Esophagus muscularis mucosa (tissue), 4 donors: ENCODE measurements around the gene TRAPPC10. TPM values are rescaled to one million over a fixed set of nuclear protein-coding genes. Genes with fewer than 3 reads are reported as not detected.

Experiments used
- DNase-seq: peaks from one replicate; pipeline ENCODE4 v3.0.0-alpha.2; 2017; ENCODE audit errors: extremely low spot score
- H3K27ac ChIP-seq, 4 donors: fragments of 200-600 bp; sonication (generic); replicated peaks in 1 of 4; 1 replicate in 3 of 4; 2 replicates in 1 of 4; pipeline ENCODE4 v1.5.1; 2016 to 2019; ENCODE audit warnings: mild to moderate bottlenecking in 1 of 4
- H3K27me3 ChIP-seq, 4 donors: fragments of 200-600 bp; sonication (generic); one replicate each; pipeline versions ENCODE4 v1.5.1 to v1.6.0; 2016 to 2019
- H3K36me3 ChIP-seq, 4 donors: fragments of 200-600 bp; sonication (generic); one replicate each; pipeline ENCODE4 v1.5.1; 2016 to 2019
- H3K4me1 ChIP-seq, 4 donors: fragments of 200-600 bp; sonication (generic); one replicate each; pipeline ENCODE4 v1.5.1; 2016 to 2019
- H3K4me3 ChIP-seq, 4 donors: fragments of 200-600 bp; sonication (generic); 1 replicate in 2 of 4; 2 replicates in 2 of 4; pipeline ENCODE4 v1.5.1; 2016 to 2019; ENCODE audit warnings: mild to moderate bottlenecking in 4 of 4, moderate library complexity in 1 of 4
- H3K9me3 ChIP-seq, 4 donors: fragments of 200-600 bp; sonication (generic); 1 replicate in 3 of 4; 2 replicates in 1 of 4; pipeline ENCODE4 v1.5.1; 2016 to 2019
- CTCF ChIP-seq, 3 experiments: fragments of 200-600 bp in 2 of 3; fragments of 450-650 bp in 1 of 3; sonication (generic) in 2 of 3; IDR thresholded peaks; one replicate each; pipeline ENCODE4 v1.5.1; 2017 to 2019; ENCODE audit warnings: antibody characterized with exemption in 3 of 3, mild to moderate bottlenecking in 2 of 3, moderate library complexity in 1 of 3
- EP300 ChIP-seq: sonication (generic); formaldehyde crosslinking; IDR thresholded peaks from one replicate; pipeline ENCODE4 v1.6.1; 2017; ENCODE audit warnings: antibody characterized with exemption
- POLR2A ChIP-seq: fragments of 450-650 bp; IDR thresholded peaks from one replicate; pipeline ENCODE4 v1.6.1; 2017; ENCODE audit warnings: antibody characterized with exemption, moderate library complexity, mild to moderate bottlenecking, low read depth
- POLR2AphosphoS5 ChIP-seq, 2 donors: sonication (generic); formaldehyde crosslinking; IDR thresholded peaks; one replicate each; pipeline ENCODE4 v1.6.1; 2017; ENCODE audit warnings: antibody characterized with exemption in 2 of 2
- WGBS: methylation state at CpG from one replicate; pipeline ENCODE4 v1.1.5; 2018; 5-methylcytosine and 5-hydroxymethylcytosine counted together
- intact Hi-C: fragments of 100-400 bp; cut with DNase I; formaldehyde crosslinking; loops from one replicate; pipeline ENCODE4 v1.15.1; 2023
- total RNA-seq, 4 donors: library from RNA; depleted of rRNA; stranded (reverse); fragments of >200 nt; gene quantifications; one replicate each; pipeline versions ENCODE4 v1.1.0 to v1.2.1, GENCODE V29; 2016

Gene TRAPPC10
- total RNA-seq, 4 donors from 2014 or later = 14.5 to 35.2 (median 20.5) TPM

- Histone ChIP-seq H3K36me3 (peaks cover 57 to 100% (median 82%) of the 10 kb centered on the region in 4 donors), H3K27ac (no peak overlapping the region), H3K4me1 (peaks cover 0 to 19% (median 10%) of the 10 kb centered on the region in 4 donors), H3K27me3 (no peaks in the 10 kb centered on the region), H3K4me3 (no peak overlapping the region), H3K9me3 (no peaks in the 10 kb centered on the region)
- DNase-seq = no peak
- 89% methylated on average over 7 of the region's 7 CpGs for whole genome bisulfite sequencing
- TF ChIP-seq POLR2AphosphoS5 (IDR thresholded peaks at IDR 0.05) (no peak), EP300 (no peak), CTCF (IDR thresholded peaks at IDR 0.05) (no peak)
- intact Hi-C loops = no loop called here
Observed at GRCh38 chr21:44079846-44080245, 67.7 kb downstream of the TRAPPC10 start.

DNA sequence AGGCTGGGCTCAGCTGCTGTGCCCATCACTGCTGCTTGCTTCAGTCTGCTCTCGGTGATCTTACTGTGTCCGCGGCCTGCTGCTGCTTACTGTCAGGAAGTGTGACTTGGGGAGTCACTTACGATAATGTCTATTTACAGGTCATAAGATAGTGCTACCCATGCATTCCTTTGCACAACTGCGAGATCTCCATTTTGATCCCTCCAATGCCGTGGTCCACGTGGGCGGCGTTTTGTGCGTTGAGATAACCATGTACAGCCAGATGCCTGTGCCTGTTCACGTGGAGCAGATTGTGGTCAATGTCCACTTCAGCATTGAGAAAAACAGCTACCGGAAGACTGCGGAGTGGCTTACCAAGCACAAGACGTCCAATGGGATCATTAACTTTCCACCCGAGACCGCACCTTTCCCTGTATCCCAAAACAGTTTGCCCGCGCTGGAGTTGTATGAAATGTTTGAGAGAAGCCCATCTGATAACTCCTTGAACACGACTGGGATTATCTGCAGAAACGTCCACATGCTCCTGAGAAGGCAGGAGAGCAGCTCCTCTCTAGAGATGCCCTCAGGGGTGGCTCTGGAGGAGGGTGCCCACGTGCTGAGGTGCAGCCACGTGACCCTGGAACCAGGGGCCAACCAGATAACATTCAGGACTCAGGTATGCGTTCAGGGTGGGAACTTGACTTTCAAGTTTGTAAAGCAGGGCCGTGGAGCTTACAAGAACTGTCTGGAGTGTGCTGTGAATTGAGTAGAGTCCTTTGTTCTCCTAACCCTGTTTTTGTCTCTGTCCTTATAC lies 70.7 kb downstream of the TRAPPC10 start:
- H3K36me3 ChIP-seq = peaks cover 50 to 98% (median 80%) of the 10 kb centered on the region in 4 donors
- intact Hi-C loops = no loop called here
- no peaks in the 10 kb centered on the region for H3K9me3 ChIP-seq
- 95% methylated on average over 24 of the region's 24 CpGs for WGBS
- H3K27me3 ChIP-seq = no peaks in the 10 kb centered on the region
- H3K27ac ChIP-seq = peak overlapping the region in 1 of 4 donors; percentile 22
- TF ChIP-seq POLR2A (no peak), POLR2AphosphoS5 (IDR thresholded peaks at IDR 0.05) (no peak), CTCF (IDR thresholded peaks at IDR 0.05) (no peak), EP300 (no peak)
- DNase-seq = no peak
- no peak overlapping the region for H3K4me3 ChIP-seq
- peaks cover 12 to 46% (median 25%) of the 10 kb centered on the region in 4 donors for H3K4me1 ChIP-seq

GRCh38 chr21:44083631-44084291 lies 71.7 kb downstream of the TRAPPC10 start:
- no peak overlapping the region for H3K4me3 ChIP-seq
- WGBS = 88% methylated on average over 14 of the region's 16 CpGs
- H3K27ac ChIP-seq = peak overlapping the region in 3 of 4 donors; percentile 11 to 34 (median 18)
- TF ChIP-seq POLR2A = no peak
- no peak for TF ChIP-seq EP300
- no peak for TF ChIP-seq POLR2AphosphoS5 (IDR thresholded peaks at IDR 0.05)
- TF ChIP-seq CTCF (IDR thresholded peaks at IDR 0.05) = no peak
- H3K9me3 ChIP-seq = no peaks in the 10 kb centered on the region
- peaks cover 12 to 48% (median 25%) of the 10 kb centered on the region in 4 donors for H3K4me1 ChIP-seq
- peaks cover 49 to 98% (median 81%) of the 10 kb centered on the region in 4 donors for H3K36me3 ChIP-seq
- DNase-seq = no peak
- no peaks in the 10 kb centered on the region for H3K27me3 ChIP-seq
- intact Hi-C loops = no loop called here

- DNase-seq = no peak
- Histone ChIP-seq H3K27me3 (no peaks in the 10 kb centered on the region), H3K4me1 (peaks cover 12 to 48% (median 25%) of the 10 kb centered on the region in 4 donors), H3K27ac (peak overlapping the region in 2 of 4 donors; percentile 11 to 18), H3K4me3 (no peak overlapping the region), H3K9me3 (no peaks in the 10 kb centered on the region), H3K36me3 (peaks cover 47 to 98% (median 81%) of the 10 kb centered on the region in 4 donors)
- TF ChIP-seq POLR2AphosphoS5 (IDR thresholded peaks at IDR 0.05) (no peak), CTCF (IDR thresholded peaks at IDR 0.05) (no peak), EP300 (no peak), POLR2A (no peak)
- intact Hi-C loops = no loop called here
- 93% methylated on average over 7 of the region's 7 CpGs for WGBS
Observed at GRCh38 chr21:44084496-44085241, 72.6 kb downstream of the TRAPPC10 start.
